ENCODE data around the gene PHOX2A.
A peak's percentile ranks its signal among the peaks of the same experiment; 100 is the strongest.
"Not testable (repeated sequence)": the region's sequence is repeated elsewhere in the genome, so short reads cannot be mapped to it uniquely, and the experiment has no call there.

PHOX2A gene

DNA sequence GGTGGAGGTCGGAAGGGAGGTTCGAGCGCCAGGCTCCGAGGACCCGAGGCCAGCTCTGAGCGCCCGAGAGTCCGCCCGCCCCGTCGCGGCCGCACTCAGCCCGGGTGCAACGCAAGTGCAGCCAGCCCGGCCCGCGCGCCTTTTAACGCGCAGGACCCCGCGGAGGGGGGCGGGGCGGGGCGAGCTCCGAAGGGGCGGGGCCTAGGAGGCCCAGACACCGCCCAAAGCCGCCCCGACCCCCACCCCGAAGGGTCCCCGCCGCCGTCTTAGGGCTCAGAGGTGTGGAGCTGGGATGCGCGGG, at the start of gene PHOX2A:
PHOX2A (minus strand) TSS at position 117 of the 301 bp plus-strand sequence. CDS start 172 bp downstream, outside the sequence.
- no peak for DNase-seq

DNA sequence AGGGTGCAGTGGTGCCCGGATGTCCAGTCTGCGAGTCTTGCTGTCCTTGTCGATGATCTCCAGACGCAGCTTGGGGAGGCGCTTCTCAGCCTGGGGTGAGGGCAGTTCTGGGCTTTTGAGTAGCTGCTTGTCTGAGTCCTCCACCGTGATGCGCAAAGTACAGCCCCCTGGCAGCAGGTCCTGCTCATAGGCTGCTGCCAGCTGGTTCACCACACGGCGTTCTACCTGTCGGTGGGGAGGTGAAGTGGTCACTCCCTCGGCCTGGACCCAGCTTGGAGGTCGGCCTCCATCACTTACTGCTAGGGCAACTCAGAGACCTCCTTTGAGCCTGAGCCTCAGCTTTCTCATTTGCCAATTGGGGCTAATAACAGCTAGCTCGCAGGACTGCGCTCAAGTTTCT, 49.4 kb upstream of the PHOX2A start:
- DNase-seq = no peak

GRCh38 chr11:72292106-72292785, 48.3 kb upstream of the PHOX2A start:
- DNase-seq = no peak

DNA sequence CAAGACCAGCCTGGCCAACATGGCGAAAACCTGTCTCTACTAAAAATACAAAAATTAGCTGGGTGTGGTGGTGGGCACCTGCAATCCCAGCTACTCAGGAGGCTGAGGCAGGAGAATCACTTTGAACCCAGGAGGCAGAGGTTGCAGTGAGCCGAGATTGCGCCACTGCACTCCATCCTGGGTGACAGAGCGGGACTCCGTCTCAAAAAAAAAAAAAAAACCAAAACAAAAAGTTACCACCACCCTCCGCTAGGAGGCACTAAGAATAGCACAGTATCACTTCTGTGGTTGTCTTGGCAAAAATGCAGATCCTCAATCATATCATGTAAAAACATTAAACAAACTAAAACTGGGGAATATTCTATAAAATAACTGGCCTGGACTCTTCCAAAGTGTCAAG, 46.8 kb upstream of the PHOX2A start:
- DNase-seq = not testable (repeated sequence)

DNA sequence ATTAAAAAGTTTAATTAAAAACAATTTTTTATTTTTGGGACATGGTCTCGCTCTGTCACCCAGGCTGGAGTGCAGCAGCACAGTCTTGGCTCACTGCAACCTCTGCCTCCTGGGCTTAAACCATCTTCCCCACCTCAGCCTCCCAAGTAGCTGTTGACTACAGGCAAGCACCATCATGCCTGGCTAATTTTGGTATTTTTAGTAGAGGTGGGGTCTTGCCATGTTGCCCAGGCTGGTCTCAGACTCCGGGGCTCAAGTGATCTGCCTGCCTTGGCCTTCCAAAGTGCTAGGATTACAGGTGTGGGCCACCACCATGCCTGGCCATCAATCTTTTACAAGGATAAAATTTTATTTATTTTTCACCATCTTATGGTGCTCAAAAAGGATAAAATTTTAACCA, 43.3 kb upstream of the PHOX2A start:
- DNase-seq = no peak

- no peak for DNase-seq
These were observed 40.0 kb upstream of the PHOX2A start for GRCh38 chr11:72283947-72284346.

DNA sequence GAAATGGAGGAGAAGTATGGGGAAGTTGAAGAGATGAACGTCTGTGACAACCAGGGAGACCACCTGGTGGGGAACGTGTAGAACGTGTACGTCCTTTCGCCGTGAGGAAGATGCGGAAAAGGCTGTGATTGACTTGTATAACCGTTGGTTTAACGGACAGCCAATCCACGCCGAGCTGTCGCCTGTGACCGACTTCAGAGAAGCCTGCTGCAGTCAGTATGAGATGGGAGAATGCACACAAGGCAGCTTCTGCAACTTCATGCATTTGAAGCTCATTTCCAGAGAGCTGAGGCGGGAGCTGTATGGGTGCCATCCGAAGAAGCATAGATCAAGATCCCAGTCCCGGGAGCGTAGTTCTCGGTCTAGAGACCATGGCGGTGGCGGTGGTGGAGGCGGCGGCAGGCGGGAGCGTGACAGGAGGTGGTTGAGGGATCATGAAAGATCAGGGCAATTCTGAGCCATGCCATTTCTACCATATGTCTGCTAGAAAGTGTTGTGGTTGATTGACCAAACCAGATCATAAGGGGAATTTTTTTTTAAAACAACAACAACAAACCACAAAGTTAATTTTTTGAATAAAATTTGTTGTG, 36.8 kb upstream of the PHOX2A start:
- DNase-seq = no peak

DNA sequence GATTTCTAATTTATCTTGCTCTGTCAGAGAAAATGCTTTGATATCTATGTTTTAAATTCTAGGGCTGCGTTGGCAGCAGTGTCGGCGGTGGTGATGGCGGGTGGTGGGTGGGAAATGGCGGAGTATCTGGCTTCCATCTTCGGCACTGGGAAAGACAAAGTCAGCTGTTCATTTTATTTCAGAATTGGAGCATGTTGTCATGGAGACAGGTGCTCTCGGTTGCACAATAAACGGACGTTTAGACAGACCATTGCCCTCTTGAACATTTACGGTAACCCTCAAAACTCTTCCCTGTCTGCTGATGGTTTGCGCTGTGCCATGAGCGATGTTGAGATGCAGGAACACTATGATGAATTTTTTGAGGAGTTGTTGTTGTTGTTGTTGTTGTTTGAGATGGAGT, 36.1 kb upstream of the PHOX2A start:
- no peak for DNase-seq

DNA sequence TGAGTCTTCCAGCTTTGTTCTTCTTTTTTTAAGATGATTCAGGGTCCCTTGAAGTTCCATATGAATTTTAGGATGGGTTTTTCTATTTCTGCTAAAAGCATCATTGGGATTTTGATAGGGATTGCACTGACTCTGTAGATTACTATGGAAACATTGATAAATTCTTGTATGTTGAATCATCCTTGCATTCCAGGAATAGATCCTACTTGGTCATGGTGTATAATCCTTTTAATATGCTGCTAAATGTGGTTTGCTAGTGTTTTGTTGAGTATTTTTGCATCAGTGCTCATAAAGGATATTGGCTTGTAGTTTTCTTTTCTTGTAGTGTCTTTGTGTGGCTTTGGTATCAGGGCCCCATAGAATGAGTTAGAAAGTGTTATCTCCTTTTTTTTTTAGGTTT, 34.9 kb upstream of the PHOX2A start:
- peak; percentile 46 for DNase-seq

GRCh38 chr11:72274435-72274834, 30.5 kb upstream of the PHOX2A start:
- no peak for DNase-seq

- DNase-seq = no peak
These were observed 28.0 kb upstream of the PHOX2A start for GRCh38 chr11:72271980-72272379.

DNA sequence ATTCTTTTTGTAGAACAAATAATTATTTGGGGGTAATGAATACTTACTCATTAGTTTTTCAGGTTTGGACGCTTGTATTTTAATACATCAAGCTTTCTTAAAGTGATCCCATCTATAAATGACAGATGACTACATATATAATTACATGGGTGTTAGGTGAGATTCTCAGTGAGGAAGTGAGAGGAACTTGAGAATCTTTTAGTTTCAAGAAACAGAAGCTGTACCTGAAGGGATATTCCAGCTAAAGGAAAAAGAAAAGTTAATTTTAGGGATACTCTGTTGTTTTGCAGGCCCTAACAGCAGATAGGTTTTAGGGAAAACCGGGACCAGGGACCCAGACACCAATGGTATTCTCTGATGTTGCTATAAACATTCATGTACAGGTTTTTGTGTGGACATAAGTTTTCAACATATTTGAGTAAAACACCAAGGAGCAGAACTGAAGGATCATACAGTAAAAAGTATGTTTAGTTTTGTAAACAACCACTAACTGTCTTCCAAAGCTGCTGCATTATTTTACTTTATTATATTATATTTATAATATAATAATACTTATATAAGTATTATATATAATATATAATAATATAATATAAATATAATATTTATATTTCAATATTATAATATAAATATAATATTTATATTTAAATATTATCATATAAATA, 24.1 kb upstream of the PHOX2A start:
- no peak for DNase-seq

- not testable (repeated sequence) for DNase-seq
These were observed 23.0 kb upstream of the PHOX2A start for GRCh38 chr11:72266960-72267359.

DNA sequence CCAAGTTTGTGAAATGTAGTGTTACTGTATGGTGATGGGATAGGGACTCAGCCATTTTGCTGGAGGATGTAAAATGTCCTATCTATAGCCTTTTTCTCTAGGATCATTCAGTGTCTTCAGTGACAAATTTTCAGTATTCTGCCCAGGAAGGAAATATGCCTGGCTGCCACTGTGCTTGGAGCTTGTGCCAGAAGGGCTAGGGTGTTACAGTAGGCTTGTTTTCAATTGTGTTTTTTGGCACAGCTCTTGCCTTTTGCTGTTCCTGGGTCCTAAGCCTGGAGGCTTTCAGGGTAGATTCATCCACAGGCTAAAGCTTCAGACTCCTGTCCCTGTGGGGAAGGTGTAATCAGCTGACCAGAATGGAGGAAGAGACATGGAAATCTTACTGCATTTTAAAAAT, 22.0 kb upstream of the PHOX2A start:
- no peak for DNase-seq

GRCh38 chr11:72263361-72263760, 19.4 kb upstream of the PHOX2A start:
- peak; percentile 18 for DNase-seq

GRCh38 chr11:72260574-72260973, 16.6 kb upstream of the PHOX2A start:
- DNase-seq = no peak

GRCh38 chr11:72259490-72259889, 15.5 kb upstream of the PHOX2A start:
- no peak for DNase-seq

DNA sequence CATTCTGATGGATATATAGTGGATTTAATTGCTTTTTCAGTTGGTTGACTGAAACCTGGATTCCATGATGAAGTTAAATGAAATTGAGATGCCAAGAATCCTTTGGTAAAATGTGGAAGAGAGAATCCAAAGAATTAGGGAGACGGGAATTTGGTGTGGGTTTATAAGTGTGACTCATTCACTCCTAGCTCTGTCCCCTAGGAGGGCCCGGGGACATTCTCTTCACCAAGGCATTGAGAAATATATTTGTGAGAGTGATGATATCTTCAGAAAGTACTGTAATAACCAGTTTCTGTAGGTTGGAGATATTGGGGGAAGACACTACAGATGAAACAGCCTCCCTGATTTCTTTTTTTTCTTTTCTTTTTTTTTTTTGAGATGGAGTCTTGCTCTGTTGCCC, 13.6 kb upstream of the PHOX2A start:
- no peak for DNase-seq

DNA sequence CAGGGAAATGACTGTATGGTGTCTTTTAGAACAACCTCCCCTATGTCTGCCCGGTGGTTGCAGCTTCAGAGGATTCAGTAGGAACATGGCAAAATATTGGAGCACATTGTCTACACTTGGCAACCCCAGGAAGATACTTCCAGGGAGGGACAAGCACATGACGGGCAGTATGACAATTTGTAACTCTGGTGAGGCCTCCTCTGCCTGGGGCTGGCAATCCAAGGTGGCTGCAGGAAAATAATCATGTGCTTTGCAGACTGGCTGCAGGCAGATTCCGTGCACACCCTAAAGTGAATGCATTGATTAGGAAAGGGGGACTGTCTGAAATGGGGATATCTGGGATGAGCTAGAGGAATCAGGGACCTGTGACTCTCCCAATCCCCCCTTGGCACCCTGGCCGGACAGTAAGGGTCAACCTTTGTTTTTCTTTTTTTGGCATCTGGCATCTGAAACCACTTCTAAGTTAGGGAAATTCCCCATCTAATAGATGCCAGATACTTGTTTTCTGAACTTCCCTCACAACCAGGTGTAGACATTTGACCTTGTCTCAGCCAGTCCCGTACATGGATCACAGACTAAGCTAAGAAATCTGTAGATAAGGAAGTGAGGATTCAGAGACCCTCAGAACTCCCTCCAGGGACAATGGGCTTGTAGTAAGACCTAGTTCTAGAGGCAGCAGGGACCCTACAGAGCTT, 10.5 kb upstream of the PHOX2A start:
- no peak for DNase-seq

- no peak for DNase-seq
These were observed 9.4 kb upstream of the PHOX2A start for GRCh38 chr11:72253392-72253791.

DNA sequence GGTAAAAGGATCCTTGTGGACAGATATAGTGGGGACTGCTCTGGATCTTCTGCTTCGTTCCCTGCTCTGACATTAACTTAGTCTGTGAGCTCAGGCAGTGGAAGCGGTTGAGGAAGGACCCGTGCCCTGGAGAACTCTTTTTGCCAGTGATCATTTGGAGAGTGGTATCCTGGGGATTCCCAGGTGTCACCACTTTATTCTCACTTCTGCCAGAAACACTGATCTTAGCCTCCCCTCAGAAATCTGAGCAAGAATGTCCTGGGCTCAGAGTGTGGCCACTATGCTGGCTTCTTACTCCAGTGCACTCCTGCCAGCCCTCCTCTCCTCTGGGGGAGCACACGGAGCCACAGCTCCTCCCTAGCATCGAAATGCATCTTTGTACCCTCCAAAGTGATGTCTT, 7.6 kb upstream of the PHOX2A start:
- no peak for DNase-seq

GRCh38 chr11:72250661-72251464, 6.9 kb upstream of the PHOX2A start:
- DNase-seq = no peak

- no peak for DNase-seq
These were observed 6.0 kb upstream of the PHOX2A start for GRCh38 chr11:72249961-72250360.
